Lung (tissue), 12 donors: ENCODE measurements around the gene PAX6. TPM values are rescaled to one million over a fixed set of nuclear protein-coding genes. Genes with fewer than 3 reads are reported as not detected.

Experiments used
- ATAC-seq: fragments of 200-7000 bp; cut with Tn5 transposase; one replicate; pipeline ENCODE4 v1.9.1; 2020; ENCODE audit warnings: moderate number of reproducible peaks; ENCODE audit not compliant: insufficient read depth, low FRiP score
- DNase-seq, 3 donors: peaks; one replicate each; pipeline ENCODE4 v3.0.0-alpha.2; 2013 to 2017
- H3K27ac ChIP-seq, 2 donors: one replicate each; pipeline ENCODE4 v1.5.1; 2013; ENCODE audit warnings: mild to moderate bottlenecking in 2 of 2, moderate library complexity in 2 of 2, control low read depth in 1 of 2, inconsistent platforms in 1 of 2, low read depth in 1 of 2, low read length in 1 of 2
- H3K27me3 ChIP-seq, 3 donors: one replicate each; pipeline ENCODE4 v1.5.1; 2013; ENCODE audit warnings: low read length in 2 of 3; ENCODE audit not compliant: control insufficient read depth in 3 of 3, insufficient read depth in 3 of 3
- H3K36me3 ChIP-seq, 4 donors: one replicate each; pipeline ENCODE4 v1.5.1; 2013; ENCODE audit warnings: low read length in 4 of 4, mild to moderate bottlenecking in 1 of 4, moderate library complexity in 1 of 4; ENCODE audit not compliant: control insufficient read depth in 4 of 4, insufficient read depth in 4 of 4
- H3K4me1 ChIP-seq, 5 donors: one replicate each; pipeline ENCODE4 v1.5.1; 2013; ENCODE audit warnings: low read length in 5 of 5, mild to moderate bottlenecking in 2 of 5, moderate library complexity in 1 of 5; ENCODE audit not compliant: control insufficient read depth in 5 of 5, insufficient read depth in 5 of 5
- H3K4me3 ChIP-seq: one replicate; pipeline ENCODE4 v1.5.1; 2013; ENCODE audit warnings: mild to moderate bottlenecking, control low read depth, moderate library complexity
- H3K9ac ChIP-seq, 2 donors: one replicate each; pipeline ENCODE4 v1.5.1; 2013; ENCODE audit warnings: low read length in 2 of 2, control low read depth in 1 of 2; ENCODE audit not compliant: insufficient read depth in 1 of 2
- H3K9me3 ChIP-seq, 4 donors: one replicate each; pipeline ENCODE4 v1.5.1; 2013; ENCODE audit warnings: low read length in 3 of 4, mild to moderate bottlenecking in 1 of 4, moderate library complexity in 1 of 4; ENCODE audit not compliant: control insufficient read depth in 4 of 4, insufficient read depth in 3 of 4
- WGBS, 2 donors: extraction: QIAGEN DNeasy Blood & Tissue Kit; methylation state at CpG; one replicate each; pipeline ENCODE4 v1.1.7; 2013; 5-methylcytosine and 5-hydroxymethylcytosine counted together
- polyA plus RNA-seq, 2 donors: library from polyadenylated mRNA; stranded (reverse); fragments of 200-250 nt; gene quantifications; one replicate each; pipeline ENCODE4 v1.2.1, GENCODE V29; 2013
- total RNA-seq, 2 donors: library from RNA; depleted of rRNA in 1 of 2; stranded (reverse); fragments of >200 nt in 1 of 2; gene quantifications; one replicate each; pipeline ENCODE4 v1.2.1, GENCODE V29; 2014 to 2021
- TF ChIP-seq, protein P1 (sequence below): IDR thresholded peaks from 2 replicates; pipeline ENCODE4 v1.5.1; 2012; ENCODE audit warnings: mild to moderate bottlenecking; ENCODE audit errors: control extremely low read depth, extremely low read depth
- donor health status: control.
- donor health status: control.
- donor health status: Bipolar disorder and iron deficiency.
- donor health status: healthy.
- donor health status: DM: yes; HTN: yes; CAD: no.

PAX6 gene
- total and polyA plus RNA-seq, 4 donors: 0.01 TPM; not detected in 3

DNA sequence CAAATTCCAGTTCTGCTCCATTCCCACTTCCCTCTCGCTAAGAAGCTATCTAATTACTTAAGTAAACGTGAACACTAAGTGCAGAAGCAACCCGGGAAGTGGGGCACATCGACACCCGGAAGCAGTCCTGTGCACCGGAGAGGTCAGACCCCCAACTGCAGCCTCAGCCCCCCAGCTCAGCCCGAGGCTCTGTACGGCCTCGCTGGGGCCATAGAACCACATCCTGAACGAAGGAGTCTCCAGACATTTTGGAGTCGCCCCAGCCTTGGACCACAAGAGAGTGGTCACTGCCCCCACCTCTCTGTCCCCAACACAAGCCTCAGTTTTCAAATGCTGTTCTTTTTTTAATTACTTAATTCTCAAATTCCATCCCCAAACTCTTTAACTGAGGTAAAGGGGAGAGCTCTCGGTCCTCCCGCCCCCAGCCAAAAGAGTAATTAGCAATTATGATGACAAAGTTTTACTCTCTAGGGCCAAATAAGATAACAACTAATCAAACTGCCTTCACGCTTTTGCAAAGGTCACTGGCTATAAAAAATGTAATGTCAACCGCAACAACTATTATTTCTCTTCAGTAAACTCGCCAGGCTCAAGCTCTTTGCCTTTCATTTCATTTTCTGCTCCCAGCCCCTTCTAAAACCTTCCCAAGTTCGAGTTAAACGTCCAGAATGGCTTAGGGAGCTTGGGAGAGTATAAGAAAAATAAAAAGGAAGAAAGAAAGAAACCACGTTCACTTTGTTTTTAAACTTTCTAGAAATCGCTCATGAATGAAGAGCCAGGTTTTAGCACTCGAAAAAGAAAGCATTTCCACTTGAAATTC is 2.2 kb downstream of the PAX6 start:
- no peaks in the 10 kb centered on the region for H3K36me3 ChIP-seq
- no peak overlapping the region for H3K9ac ChIP-seq
- H3K27me3 ChIP-seq: peaks cover 14 to 91% (median 83%) of the 10 kb centered on the region in 3 donors
- H3K27ac ChIP-seq: no peak overlapping the region
- ATAC-seq (no peak), DNase-seq (no peak)
- no peak overlapping the region for H3K4me3 ChIP-seq
- peaks cover 0 to 22% (median 0%) of the 10 kb centered on the region in 4 donors for H3K9me3 ChIP-seq
- H3K4me1 ChIP-seq: peaks cover 0 to 48% (median 9%) of the 10 kb centered on the region in 5 donors
- WGBS, 2 donors: 6 to 9% methylated on average over 21 of the region's 21 CpGs
- TF ChIP-seq, protein P1, sequence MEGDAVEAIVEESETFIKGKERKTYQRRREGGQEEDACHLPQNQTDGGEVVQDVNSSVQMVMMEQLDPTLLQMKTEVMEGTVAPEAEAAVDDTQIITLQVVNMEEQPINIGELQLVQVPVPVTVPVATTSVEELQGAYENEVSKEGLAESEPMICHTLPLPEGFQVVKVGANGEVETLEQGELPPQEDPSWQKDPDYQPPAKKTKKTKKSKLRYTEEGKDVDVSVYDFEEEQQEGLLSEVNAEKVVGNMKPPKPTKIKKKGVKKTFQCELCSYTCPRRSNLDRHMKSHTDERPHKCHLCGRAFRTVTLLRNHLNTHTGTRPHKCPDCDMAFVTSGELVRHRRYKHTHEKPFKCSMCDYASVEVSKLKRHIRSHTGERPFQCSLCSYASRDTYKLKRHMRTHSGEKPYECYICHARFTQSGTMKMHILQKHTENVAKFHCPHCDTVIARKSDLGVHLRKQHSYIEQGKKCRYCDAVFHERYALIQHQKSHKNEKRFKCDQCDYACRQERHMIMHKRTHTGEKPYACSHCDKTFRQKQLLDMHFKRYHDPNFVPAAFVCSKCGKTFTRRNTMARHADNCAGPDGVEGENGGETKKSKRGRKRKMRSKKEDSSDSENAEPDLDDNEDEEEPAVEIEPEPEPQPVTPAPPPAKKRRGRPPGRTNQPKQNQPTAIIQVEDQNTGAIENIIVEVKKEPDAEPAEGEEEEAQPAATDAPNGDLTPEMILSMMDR: no peak

DNA sequence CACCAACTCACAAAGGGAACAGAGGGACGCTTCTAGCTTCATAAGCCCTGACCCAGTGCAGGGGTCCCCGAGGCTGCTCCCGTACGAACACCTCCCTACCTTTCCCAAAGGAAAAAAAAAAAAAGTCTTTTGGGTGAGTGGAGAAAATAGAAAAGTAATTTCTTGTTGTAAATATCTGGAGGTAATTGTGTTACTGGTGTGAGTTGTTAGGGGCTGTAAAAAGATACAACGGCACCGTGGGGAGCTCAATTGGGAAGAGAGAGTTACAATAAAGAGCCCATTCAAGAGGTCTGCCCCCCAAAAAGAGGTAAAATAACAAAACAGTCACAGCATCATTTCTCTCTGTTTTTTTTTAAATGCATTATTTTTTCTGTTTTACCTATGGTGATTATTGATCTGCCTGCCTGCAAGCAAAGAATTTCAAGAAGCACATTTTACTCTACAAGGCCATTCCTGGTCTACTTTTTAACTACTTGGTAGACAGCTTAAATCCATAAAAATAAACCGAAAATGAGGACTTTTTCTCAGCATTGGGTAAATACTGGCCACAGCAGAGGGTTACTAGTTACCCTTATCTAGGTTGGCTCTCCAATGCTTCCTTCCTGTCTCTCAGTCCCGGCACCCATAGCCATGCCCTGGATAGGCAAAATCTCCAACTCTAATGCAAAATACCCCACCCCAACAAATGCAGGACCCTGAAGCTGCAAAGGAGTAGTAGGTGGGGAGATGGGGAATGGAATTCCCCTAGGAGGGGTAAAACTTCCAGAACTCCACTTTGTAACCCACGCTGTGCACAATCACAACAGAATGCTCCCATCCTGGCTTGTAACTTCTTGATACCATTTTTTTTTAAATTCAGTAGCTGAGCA is 3.1 kb downstream of the PAX6 start:
- H3K9ac ChIP-seq: no peak overlapping the region
- 7 to 11% methylated on average over 9 of the region's 9 CpGs for WGBS, 2 donors
- H3K4me1 ChIP-seq: peaks cover 0 to 45% (median 5%) of the 10 kb centered on the region in 5 donors
- no peak for DNase-seq
- H3K36me3 ChIP-seq: no peaks in the 10 kb centered on the region
- no peak overlapping the region for H3K4me3 ChIP-seq
- peaks cover 14 to 91% (median 86%) of the 10 kb centered on the region in 3 donors for H3K27me3 ChIP-seq
- H3K27ac ChIP-seq: no peak overlapping the region
- no peak for ATAC-seq
- H3K9me3 ChIP-seq: peaks cover 0 to 26% (median 0%) of the 10 kb centered on the region in 4 donors
- TF ChIP-seq, protein P1: no peak

DNA sequence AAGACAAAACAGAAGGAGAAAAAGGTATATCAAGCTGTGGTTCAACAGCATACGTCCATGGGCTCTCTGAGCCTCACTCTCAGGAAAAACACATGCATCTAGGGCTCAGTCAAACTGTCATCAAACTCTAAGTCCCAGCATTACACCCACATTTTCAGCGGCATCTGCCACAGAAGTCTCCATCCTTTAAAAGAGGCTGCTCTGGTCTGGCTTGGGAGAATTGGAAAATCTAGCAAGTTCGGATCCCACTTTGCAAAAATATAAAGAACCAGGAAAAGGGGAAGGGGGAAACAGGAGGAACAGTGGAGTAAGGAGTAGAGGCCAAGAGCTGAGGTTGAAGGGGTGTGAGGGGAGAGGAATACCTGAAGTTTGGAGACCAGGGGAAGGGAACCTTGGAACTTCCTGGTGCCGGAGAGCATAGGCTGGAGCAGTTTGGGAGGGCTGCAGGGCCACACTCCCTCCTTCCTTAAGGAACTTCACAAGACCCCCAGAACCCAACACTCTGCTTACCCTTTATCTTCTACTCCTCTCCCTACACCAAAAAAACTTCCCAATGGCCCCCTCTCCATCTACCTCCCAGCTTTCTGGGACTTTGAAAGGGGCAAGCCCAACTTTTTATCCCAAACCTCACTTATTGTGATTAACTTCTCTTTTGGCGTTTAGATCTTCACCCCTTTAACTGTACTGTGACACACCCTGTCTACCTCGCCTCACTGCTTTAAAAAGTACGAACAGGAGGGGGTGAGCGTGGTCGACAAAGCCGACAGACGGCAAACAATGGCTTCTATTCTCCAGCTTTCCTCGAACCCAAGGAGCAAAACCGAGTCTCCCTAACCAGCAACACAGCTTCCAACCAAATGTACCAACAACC is 4.0 kb downstream of the PAX6 start:
- Histone ChIP-seq H3K27me3 (peaks cover 14 to 91% (median 87%) of the 10 kb centered on the region in 3 donors), H3K36me3 (no peaks in the 10 kb centered on the region), H3K9me3 (peaks cover 0 to 29% (median 0%) of the 10 kb centered on the region in 4 donors), H3K27ac (no peak overlapping the region), H3K9ac (no peak overlapping the region), H3K4me1 (peaks cover 0 to 37% (median 5%) of the 10 kb centered on the region in 5 donors), H3K4me3 (no peak overlapping the region)
- TF ChIP-seq, protein P1: no peak
- DNase-seq (no peak), ATAC-seq (no peak)
- WGBS, 2 donors: 14 to 16% methylated on average over 13 of the region's 13 CpGs
